HG03354 (cell line): Measurements from ENCODE around the gene BLOC1S1.

ENCODE experiments used
- ATAC-seq: cut with Tn5 transposase; IDR thresholded peaks from one replicate; pipeline ENCODE4 v1.9.1; 2021; ENCODE audit warnings: mild to moderate bottlenecking; ENCODE audit not compliant: unreplicated experiment, poor library complexity, severe bottlenecking

BLOC1S1 gene

GRCh38 chr12:55693323-55694187 lies 22.3 kb upstream of the BLOC1S1 start:
- no peak for ATAC-seq

DNA sequence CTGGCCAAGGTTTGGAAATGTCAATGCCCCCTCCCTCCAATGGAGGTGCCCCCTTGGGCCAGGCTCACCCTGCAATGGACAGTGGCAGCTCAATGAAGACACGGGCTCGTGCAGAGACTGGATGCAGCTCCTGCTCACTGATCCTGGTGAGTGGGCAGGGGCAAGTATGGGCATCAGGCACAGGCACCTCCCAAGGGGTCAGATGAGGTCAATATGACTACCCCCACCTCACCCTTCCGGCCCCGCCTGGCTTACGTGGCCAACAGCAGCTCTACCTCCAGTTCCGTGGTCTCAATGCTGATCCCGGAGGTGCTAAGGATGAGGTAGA lies 21.7 kb upstream of the BLOC1S1 start:
- ATAC-seq: no peak

- no peak for ATAC-seq
These were observed 21.2 kb upstream of the BLOC1S1 start for GRCh38 chr12:55694651-55695050.

DNA sequence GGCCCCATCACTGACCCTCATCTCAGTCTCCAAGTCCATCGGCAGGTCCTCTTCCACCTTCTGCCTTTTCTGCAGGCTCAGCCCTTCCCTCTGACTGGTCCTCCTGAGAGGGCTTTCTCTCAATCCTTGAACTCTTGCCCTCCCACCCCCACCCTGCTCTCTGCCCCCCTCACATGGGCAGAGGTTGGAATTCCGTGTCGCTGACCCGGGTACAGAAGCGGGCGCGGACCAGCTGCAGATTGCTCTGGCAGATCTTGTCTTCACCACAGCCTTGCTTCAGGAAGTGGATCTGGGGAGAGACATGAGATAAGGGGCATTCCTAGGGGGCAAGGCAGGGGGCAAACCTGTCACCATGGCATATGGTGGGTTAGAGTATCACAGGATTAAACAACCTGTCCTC lies 20.5 kb upstream of the BLOC1S1 start:
- no peak for ATAC-seq

GRCh38 chr12:55696141-55696540 lies 19.7 kb upstream of the BLOC1S1 start:
- no peak for ATAC-seq

GRCh38 chr12:55696796-55697462 lies 18.9 kb upstream of the BLOC1S1 start:
- ATAC-seq: no peak

- ATAC-seq: no peak
These were observed 18.2 kb upstream of the BLOC1S1 start for GRCh38 chr12:55697686-55698085.

- ATAC-seq: no peak
These were observed 17.4 kb upstream of the BLOC1S1 start for GRCh38 chr12:55698241-55698955.

DNA sequence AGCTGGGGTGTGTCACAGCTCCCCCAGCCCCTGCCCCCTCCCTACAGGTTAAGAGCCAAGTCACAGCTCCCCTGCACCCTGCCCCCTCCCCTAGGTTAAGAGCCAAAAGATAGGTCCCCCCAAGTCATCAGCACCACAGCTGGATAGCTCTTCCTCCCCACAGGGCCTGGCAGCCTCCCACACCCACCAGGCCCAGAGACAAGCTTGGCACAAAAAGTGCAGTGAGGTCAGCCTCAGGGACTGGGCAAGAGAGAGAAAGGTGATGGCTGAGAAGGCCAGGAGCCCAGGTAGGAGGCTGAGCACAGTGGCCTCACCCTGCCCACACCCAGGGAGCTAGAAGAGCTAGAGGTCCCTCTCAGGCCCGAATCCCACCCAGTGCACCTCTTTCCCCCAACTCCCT lies 16.9 kb upstream of the BLOC1S1 start:
- ATAC-seq: no peak

GRCh38 chr12:55699471-55700055 lies 16.3 kb upstream of the BLOC1S1 start:
- ATAC-seq: no peak

DNA sequence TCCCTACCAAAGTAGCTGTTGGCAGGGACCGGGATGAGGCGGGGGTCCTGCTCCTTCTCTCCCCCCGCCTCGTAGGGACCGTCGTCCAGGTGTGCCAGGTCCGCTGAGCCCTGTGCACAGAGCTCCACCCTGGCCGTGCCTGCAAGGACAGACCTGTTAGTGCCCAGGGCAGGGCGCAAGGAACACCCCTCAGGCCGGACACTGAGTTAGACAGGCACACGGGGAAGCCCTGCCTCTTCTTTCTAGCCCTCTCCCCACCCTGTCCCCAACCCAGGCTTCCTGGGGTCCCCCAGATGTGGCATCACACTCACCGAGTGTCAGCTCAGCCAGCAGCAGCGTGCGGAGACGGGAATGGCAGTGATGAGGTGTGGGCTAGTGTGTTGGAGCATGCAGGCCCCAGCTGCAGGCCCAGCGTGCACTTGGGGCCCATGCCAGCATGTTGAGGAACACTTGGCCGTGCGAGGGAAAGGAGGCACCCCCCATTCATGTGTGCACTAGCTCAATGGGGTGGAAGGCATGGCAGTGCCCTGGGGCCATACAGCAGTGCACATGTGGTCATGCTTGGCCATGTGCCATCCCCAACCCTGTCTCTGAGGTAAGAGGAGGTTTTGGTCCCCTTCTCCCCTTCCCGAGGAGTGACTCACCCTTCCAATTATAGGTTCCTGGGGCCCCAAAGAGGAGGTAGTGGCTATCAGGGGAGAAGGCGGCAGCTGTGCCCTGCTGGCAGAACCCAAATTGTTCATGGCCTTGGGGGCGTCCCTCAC lies 15.4 kb upstream of the BLOC1S1 start:
- ATAC-seq: no peak

GRCh38 chr12:55702861-55703260 lies 13.0 kb upstream of the BLOC1S1 start:
- no peak for ATAC-seq

DNA sequence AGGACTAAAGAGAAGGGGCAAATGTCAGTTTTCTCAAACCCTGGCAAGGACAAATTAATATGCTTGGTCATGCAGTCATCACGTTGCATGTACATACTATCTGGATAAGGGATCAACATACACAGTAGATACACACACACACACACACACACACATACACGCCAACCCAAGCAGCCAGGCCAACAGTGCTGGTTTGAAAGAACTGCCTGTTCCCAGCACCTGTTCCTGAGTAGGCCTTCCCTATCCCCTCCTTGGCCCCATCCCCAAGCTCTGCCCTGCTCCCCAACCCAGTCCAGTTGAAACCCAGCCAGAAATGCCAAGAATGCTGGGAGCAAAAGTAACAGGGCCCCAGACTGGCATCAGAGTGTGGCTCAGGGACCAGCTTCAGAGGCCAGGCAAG lies 12.6 kb upstream of the BLOC1S1 start:
- ATAC-seq: no peak

DNA sequence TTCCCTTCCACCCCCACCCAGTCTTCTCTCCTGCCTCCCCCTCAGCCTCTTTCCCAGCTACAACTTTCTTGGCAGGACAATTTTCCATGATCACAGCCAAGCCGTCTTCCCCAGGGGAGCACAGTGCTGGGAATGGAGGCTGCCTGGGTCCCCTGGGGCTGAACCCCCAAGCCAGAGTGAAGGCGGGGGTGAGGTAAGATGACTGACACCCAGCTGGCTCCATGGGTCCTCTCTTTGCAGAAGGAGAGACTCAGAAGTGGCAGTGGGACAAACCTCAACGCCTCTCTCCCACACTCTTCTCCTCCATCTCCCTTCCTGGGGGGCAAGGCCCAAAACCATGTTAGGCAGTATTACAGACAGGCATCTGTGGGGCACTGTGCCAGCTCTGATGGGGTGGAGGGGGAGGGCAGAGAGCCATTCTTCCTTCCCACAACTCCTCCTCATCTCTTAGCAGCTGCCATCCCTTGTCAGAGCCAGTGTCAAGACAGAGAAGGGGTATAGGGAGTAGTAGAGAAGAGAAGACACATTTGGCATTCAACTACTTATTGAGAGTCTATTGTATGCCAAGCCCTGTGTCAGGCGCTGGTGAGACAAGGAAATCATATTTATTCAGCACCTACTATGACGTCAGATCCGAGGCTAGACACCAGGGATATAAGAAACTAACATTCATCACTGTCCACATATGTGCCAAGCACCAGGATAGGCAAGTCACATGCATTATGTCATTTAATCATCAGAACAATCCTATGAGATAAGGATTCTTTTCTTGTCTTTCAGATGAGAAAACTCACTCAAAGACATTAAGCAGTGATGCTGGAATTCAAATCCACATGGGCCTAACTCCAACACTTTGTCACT lies 11.7 kb upstream of the BLOC1S1 start:
- no peak for ATAC-seq

DNA sequence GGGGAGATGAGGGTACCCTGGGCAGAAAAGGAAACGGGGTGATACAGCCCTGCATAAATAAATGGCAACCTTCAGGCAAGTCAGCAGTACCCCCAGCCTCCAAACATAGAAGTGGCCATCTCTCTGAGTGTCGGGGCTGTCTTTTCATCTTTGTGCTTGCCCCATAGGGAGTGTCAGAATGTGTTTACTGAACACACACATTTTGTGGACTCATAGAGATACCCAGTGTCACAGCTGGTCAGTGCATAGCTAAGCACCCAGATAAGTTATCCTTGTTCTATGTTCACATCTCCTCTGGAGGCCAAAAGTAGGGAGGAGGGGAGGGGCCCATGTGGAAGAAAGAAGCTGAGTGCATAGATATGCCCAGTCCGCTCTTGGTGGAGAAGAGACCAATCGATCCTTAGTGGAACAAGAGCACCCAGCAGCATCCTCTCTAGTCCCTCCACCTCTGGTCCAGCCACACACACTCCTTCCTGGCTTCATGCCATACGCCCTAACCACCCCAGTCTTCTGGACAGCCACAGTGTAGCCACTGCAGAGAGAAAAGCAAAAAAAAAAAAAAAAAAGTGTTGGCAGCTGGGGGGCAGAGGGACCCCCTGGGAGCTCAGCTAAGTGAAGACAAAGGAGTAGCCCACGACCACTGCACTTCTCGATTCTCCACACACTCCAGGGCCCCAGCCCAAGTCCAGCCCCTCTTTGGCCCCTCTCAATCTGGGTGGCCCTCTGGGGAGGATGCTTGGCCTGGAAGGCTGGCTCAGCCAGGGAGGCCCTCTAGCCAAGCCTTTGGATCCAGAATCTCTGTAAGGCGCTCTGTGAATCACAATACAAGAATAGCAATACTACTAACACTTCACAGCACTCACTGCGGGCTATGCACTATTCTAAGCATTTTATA lies 10.8 kb upstream of the BLOC1S1 start:
- ATAC-seq: no peak

GRCh38 chr12:55705782-55706402 lies 10.0 kb upstream of the BLOC1S1 start:
- no peak for ATAC-seq

GRCh38 chr12:55706568-55707218 lies 9.2 kb upstream of the BLOC1S1 start:
- no peak for ATAC-seq
